ENCODE measurements around the gene CECR2.

DNA sequence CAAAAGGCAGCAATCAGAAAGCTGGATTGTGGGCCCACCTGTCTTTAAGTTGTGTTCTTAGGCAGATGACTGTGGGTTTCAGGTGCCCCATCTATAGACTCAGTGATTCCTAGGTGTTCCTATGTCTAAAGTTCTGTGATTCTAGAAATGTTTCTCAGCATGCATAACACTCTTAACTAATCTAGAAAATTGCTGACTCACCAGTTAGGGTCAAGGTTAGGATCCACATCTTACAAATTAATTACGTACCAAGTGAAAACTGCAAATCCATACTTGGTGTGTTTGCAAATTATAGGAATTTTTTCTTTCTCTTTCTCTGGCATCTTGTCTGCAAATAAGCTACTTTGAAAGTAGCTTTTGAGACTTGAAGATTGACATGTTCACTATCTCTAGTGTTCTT lies 7.7 kb downstream of the CECR2 start:
- TF ChIP-seq POLR2AphosphoS5 (IDR thresholded peaks at IDR 0.05) (no peak), POLR2A (IDR thresholded peaks at IDR 0.05) (no peak)

Data from upper lobe of left lung (tissue), 4 donors.